Endodermal cell (in vitro differentiated cells): ENCODE measurements around the gene AFP. TPM values are rescaled to one million over a fixed set of nuclear protein-coding genes. Genes with fewer than 3 reads are reported as not detected.

Source experiments
- DNase-seq: peaks from one replicate; pipeline ENCODE4 v3.0.0-alpha.2; 2017
- H3K27ac ChIP-seq: 2 replicates; pipeline ENCODE4 v1.5.1; 2013; ENCODE audit warnings: mild to moderate bottlenecking, low read depth, low read length, moderate library complexity
- H3K27me3 ChIP-seq: 2 replicates; pipeline ENCODE4 v1.6.1; 2013; ENCODE audit warnings: mild to moderate bottlenecking, low read length, moderate library complexity; ENCODE audit not compliant: insufficient read depth, control insufficient read depth, poor library complexity, severe bottlenecking
- H3K36me3 ChIP-seq: 2 replicates; pipeline ENCODE4 v1.7.0; 2013; ENCODE audit warnings: mild to moderate bottlenecking, low read length, moderate library complexity; ENCODE audit not compliant: control insufficient read depth, insufficient read depth
- H3K4me1 ChIP-seq: one replicate; pipeline ENCODE4 v1.7.0; 2013; ENCODE audit warnings: low read length; ENCODE audit not compliant: control insufficient read depth, insufficient read depth
- H3K4me3 ChIP-seq: 2 replicates; pipeline ENCODE4 v1.5.1; 2013; ENCODE audit warnings: mild to moderate bottlenecking, low read length, moderate library complexity
- H3K9ac ChIP-seq: 2 replicates; pipeline ENCODE4 v1.6.1; 2013; ENCODE audit warnings: mild to moderate bottlenecking, low read length, moderate library complexity; ENCODE audit not compliant: poor library complexity, severe bottlenecking; ENCODE audit errors: extremely low read depth
- H3K9me3 ChIP-seq: 2 replicates; pipeline ENCODE4 v1.6.1; 2013; ENCODE audit warnings: mild to moderate bottlenecking, low read length, moderate library complexity; ENCODE audit not compliant: control insufficient read depth
- H3K27ac Mint-ChIP-seq: 2 replicates; pipeline ENCODE4 v1.8.0; 2020; ENCODE audit warnings: mixed read lengths
- H3K27me3 Mint-ChIP-seq: 2 replicates; pipeline ENCODE4 v1.8.0; 2021; ENCODE audit warnings: mild to moderate bottlenecking, mixed read lengths; ENCODE audit not compliant: insufficient read depth
- H3K36me3 Mint-ChIP-seq: 2 replicates; pipeline ENCODE4 v1.8.0; 2020; ENCODE audit warnings: low read depth, mixed read lengths
- H3K4me1 Mint-ChIP-seq: 2 replicates; pipeline ENCODE4 v1.8.0; 2020; ENCODE audit warnings: mixed read lengths
- H3K4me3 Mint-ChIP-seq: 2 replicates; pipeline ENCODE4 v1.8.0; 2020; ENCODE audit warnings: mild to moderate bottlenecking, moderate library complexity, mixed read lengths
- H3K9me3 Mint-ChIP-seq: 2 replicates; pipeline ENCODE4 v1.8.0; 2020; ENCODE audit warnings: mild to moderate bottlenecking, mixed read lengths
- WGBS, 2 experiments: methylation state at CpG; one replicate each; pipeline versions ENCODE4 v1.1.5 to v1.1.7; 2013; ENCODE audit warnings: missing lambda C conversion rate in 2 of 2, mixed read lengths in 1 of 2; ENCODE audit not compliant: insufficient coverage in 1 of 2, insufficient read length in 1 of 2; 5-methylcytosine and 5-hydroxymethylcytosine counted together
- total RNA-seq, 2 donors: library from RNA; stranded (reverse); fragmentation: NEBNext Ultra II Directional in 1 of 2; extraction: Animal tissue kit (Norgen Biotek cat#: 25700) in 1 of 2; gene quantifications; 2 replicates in 1 of 2; 3 replicates in 1 of 2; pipeline ENCODE4 v1.2.1, GENCODE V29; 2021
- TF ChIP-seq, protein P1 (sequence below): fragments of 200-600 bp; sonication (generic); conservative IDR thresholded peaks from 2 replicates; pipeline ENCODE4 v1.5.0; 2021; ENCODE audit warnings: antibody characterized with exemption, mild to moderate bottlenecking

The AFP gene
- total RNA-seq, 2 donors from 2014 or later: 1.6 TPM; not detected in 1

DNA sequence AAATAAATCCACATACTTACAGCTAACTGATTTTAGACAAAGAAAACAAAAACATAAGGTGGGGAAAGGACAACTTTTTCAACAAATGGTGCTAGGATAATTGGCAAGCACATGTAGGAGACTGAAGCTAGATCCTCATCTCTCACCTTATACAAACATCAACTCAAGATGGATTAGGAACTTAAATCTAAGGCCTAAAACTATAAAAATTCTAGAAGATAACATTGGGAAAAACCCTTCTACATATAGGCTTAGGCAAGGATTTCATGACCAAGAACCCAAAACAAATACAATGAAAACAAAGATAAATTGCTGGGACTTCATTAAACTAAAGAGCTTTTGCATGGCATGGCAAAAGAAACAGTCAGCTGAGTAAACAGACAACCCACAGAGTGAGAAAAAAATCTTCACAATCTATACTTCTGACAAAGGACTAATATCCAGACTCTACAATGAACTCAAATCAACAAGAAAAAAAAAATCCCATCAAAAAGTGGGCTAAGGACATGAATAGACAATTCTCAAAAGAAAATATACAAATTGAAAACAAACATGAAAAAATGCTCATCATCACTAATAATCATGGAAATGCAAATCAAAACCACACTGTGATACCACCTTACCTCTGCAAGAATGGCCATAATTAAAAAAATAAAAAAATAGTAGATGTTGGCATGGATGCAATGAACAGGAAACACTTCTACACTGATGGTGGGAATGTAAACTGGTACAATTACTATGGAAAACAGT lies 14.1 kb upstream of the AFP start:
- no peaks in the 10 kb centered on the region for H3K4me1 ChIP-seq
- H3K9me3 ChIP-seq: no peaks in the 10 kb centered on the region
- no peak overlapping the region for H3K27ac ChIP-seq
- Mint-ChIP-seq H3K4me1 (peaks cover 9% of the 10 kb centered on the region), H3K9me3 (no peaks in the 10 kb centered on the region), H3K36me3 (no peaks in the 10 kb centered on the region), H3K27me3 (no peaks in the 10 kb centered on the region), H3K27ac (no peak overlapping the region), H3K4me3 (no peak overlapping the region)
- H3K27me3 ChIP-seq: no peaks in the 10 kb centered on the region
- H3K4me3 ChIP-seq: no peak overlapping the region
- H3K9ac ChIP-seq: no peak overlapping the region
- DNase-seq: no peak
- TF ChIP-seq, protein P1, sequence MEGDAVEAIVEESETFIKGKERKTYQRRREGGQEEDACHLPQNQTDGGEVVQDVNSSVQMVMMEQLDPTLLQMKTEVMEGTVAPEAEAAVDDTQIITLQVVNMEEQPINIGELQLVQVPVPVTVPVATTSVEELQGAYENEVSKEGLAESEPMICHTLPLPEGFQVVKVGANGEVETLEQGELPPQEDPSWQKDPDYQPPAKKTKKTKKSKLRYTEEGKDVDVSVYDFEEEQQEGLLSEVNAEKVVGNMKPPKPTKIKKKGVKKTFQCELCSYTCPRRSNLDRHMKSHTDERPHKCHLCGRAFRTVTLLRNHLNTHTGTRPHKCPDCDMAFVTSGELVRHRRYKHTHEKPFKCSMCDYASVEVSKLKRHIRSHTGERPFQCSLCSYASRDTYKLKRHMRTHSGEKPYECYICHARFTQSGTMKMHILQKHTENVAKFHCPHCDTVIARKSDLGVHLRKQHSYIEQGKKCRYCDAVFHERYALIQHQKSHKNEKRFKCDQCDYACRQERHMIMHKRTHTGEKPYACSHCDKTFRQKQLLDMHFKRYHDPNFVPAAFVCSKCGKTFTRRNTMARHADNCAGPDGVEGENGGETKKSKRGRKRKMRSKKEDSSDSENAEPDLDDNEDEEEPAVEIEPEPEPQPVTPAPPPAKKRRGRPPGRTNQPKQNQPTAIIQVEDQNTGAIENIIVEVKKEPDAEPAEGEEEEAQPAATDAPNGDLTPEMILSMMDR: no peak
- no peaks in the 10 kb centered on the region for H3K36me3 ChIP-seq

DNA sequence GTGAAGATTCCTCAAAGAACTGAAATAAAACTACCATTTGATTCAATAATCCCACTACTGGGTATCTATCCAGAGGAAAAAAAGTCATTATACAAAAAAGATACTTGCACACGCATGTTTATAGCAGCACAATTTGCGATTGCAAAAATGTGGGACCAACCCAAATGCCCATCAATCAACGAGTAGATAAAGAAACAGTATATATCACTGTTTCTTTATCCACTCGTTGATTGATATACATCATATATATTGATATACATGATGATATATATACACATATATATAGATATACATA lies 13.6 kb upstream of the AFP start:
- no peaks in the 10 kb centered on the region for H3K9me3 Mint-ChIP-seq
- TF ChIP-seq, protein P1: no peak
- H3K27me3 ChIP-seq: no peaks in the 10 kb centered on the region

DNA sequence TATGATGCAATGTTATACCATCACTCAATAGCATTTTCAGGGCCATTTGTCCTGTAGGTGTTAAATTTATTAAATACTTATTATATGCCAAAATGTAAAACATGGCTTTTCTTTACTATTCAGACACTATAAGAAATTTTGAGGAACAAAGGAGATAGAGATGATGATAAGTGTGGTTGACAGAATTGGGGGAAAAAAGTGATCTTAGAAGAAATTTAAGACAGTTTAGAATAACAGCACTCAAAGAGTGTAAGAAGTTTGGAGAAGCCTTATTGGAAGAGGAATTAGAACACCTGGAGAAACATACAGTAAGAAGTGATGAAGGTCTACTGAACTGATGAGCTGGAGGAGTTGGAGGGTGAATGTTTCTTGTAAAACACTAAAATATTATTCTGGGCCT lies 12.8 kb upstream of the AFP start:
- Histone ChIP-seq H3K4me3 (no peak overlapping the region), H3K9me3 (no peaks in the 10 kb centered on the region), H3K36me3 (no peaks in the 10 kb centered on the region), H3K4me1 (no peaks in the 10 kb centered on the region), H3K27me3 (no peaks in the 10 kb centered on the region), H3K9ac (no peak overlapping the region), H3K27ac (no peak overlapping the region)
- Mint-ChIP-seq H3K4me3 (no peak overlapping the region), H3K27ac (no peak overlapping the region), H3K4me1 (peaks cover 9% of the 10 kb centered on the region), H3K27me3 (no peaks in the 10 kb centered on the region), H3K36me3 (no peaks in the 10 kb centered on the region), H3K9me3 (no peaks in the 10 kb centered on the region)
- no peak for DNase-seq
- TF ChIP-seq, protein P1: no peak

More for the DNA sequence above, 13.6 kb upstream of the AFP start:
- Histone ChIP-seq H3K9ac (no peak overlapping the region), H3K36me3 (no peaks in the 10 kb centered on the region), H3K27ac (no peak overlapping the region), H3K9me3 (no peaks in the 10 kb centered on the region), H3K4me1 (no peaks in the 10 kb centered on the region), H3K4me3 (no peak overlapping the region)
- Mint-ChIP-seq H3K4me3 (no peak overlapping the region), H3K4me1 (peaks cover 9% of the 10 kb centered on the region), H3K27ac (no peak overlapping the region), H3K27me3 (no peaks in the 10 kb centered on the region), H3K36me3 (no peaks in the 10 kb centered on the region)
- DNase-seq: no peak
- WGBS, 2 experiments: 50% methylated on average over 2 of the region's 4 CpGs; no CpG with 5 or more reads in 1 of the 2 experiments
